HG03432 (cell line): ENCODE data around the gene PALLD.

ENCODE experiments used
- ATAC-seq: cut with Tn5 transposase; IDR thresholded peaks from one replicate; pipeline ENCODE4 v1.9.1; 2021; ENCODE audit warnings: mild to moderate bottlenecking, moderate library complexity; ENCODE audit not compliant: unreplicated experiment

PALLD gene

GRCh38 chr4:168637872-168638756 lies 141.3 kb downstream of the PALLD start:
- ATAC-seq = no peak

- ATAC-seq = no peak
These were observed 143.1 kb downstream of the PALLD start for GRCh38 chr4:168639914-168640313.

GRCh38 chr4:168641811-168642140 lies 144.9 kb downstream of the PALLD start:
- ATAC-seq = no peak

GRCh38 chr4:168642591-168642990 lies 145.7 kb downstream of the PALLD start:
- ATAC-seq = no peak

- no peak for ATAC-seq
These were observed 146.4 kb downstream of the PALLD start for GRCh38 chr4:168643111-168643795.

GRCh38 chr4:168643796-168644159 lies 146.9 kb downstream of the PALLD start:
- ATAC-seq = no peak

GRCh38 chr4:168646001-168646768 lies 149.3 kb downstream of the PALLD start:
- no peak for ATAC-seq

- ATAC-seq = no peak
These were observed 151.0 kb downstream of the PALLD start for GRCh38 chr4:168647646-168648375.

- no peak for ATAC-seq
These were observed 151.6 kb downstream of the PALLD start for GRCh38 chr4:168648494-168648893.

GRCh38 chr4:168648929-168649328 lies 152.1 kb downstream of the PALLD start:
- no peak for ATAC-seq

GRCh38 chr4:168651374-168651773 lies 154.5 kb downstream of the PALLD start:
- ATAC-seq = no peak

- no peak for ATAC-seq
These were observed 155.0 kb downstream of the PALLD start for GRCh38 chr4:168651864-168652263.

GRCh38 chr4:168652755-168653154 lies 155.9 kb downstream of the PALLD start:
- no peak for ATAC-seq

GRCh38 chr4:168654104-168654847 lies 157.4 kb downstream of the PALLD start:
- no peak for ATAC-seq

- no peak for ATAC-seq
These were observed 158.0 kb downstream of the PALLD start for GRCh38 chr4:168654848-168655174.

- ATAC-seq = no peak
These were observed 158.3 kb downstream of the PALLD start for GRCh38 chr4:168655182-168655581.

GRCh38 chr4:168656055-168656660 lies 159.3 kb downstream of the PALLD start:
- ATAC-seq = no peak

- ATAC-seq = no peak
These were observed 160.2 kb downstream of the PALLD start for GRCh38 chr4:168656946-168657473.

GRCh38 chr4:168658751-168659150 lies 161.9 kb downstream of the PALLD start:
- no peak for ATAC-seq
